HEK293 (cell line): ENCODE measurements around the gene RCC1.

Source experiments
- KLF1 ChIP-seq: fragments of 450-650 bp; formaldehyde crosslinking; IDR thresholded peaks from 2 replicates; pipeline ENCODE4 v1.5.1; 2016; ENCODE audit warnings: missing biosample characterization, missing genetic modification characterization
- ZEB2 ChIP-seq: fragments of 450-650 bp; formaldehyde crosslinking; IDR thresholded peaks from 2 replicates; pipeline ENCODE4 v1.5.1; 2016; ENCODE audit warnings: missing biosample characterization, missing genetic modification characterization
- ZFP41 ChIP-seq: fragments of 450-650 bp; formaldehyde crosslinking; IDR thresholded peaks from 2 replicates; pipeline ENCODE4 v1.5.1; 2016; ENCODE audit warnings: missing biosample characterization, missing genetic modification characterization, borderline replicate concordance
- ZNF529 ChIP-seq: fragments of 450-650 bp; formaldehyde crosslinking; IDR thresholded peaks from 2 replicates; pipeline ENCODE4 v1.5.1; 2017; ENCODE audit warnings: missing genetic modification characterization, missing biosample characterization; ENCODE audit not compliant: insufficient replicate concordance
- TF ChIP-seq, protein P1 (sequence below): fragments of 450-650 bp; formaldehyde crosslinking; IDR thresholded peaks from 2 replicates; pipeline ENCODE4 v1.5.1; 2016; ENCODE audit warnings: missing biosample characterization, missing genetic modification characterization

- TF ChIP-seq ZEB2 (tag by site-specific recombination) (no peak), KLF1 (tag by site-specific recombination) (no peak), ZFP41 (tag by site-specific recombination) (no peak), ZNF529 (tag by site-specific recombination) (no peak)
- TF ChIP-seq, protein P1, sequence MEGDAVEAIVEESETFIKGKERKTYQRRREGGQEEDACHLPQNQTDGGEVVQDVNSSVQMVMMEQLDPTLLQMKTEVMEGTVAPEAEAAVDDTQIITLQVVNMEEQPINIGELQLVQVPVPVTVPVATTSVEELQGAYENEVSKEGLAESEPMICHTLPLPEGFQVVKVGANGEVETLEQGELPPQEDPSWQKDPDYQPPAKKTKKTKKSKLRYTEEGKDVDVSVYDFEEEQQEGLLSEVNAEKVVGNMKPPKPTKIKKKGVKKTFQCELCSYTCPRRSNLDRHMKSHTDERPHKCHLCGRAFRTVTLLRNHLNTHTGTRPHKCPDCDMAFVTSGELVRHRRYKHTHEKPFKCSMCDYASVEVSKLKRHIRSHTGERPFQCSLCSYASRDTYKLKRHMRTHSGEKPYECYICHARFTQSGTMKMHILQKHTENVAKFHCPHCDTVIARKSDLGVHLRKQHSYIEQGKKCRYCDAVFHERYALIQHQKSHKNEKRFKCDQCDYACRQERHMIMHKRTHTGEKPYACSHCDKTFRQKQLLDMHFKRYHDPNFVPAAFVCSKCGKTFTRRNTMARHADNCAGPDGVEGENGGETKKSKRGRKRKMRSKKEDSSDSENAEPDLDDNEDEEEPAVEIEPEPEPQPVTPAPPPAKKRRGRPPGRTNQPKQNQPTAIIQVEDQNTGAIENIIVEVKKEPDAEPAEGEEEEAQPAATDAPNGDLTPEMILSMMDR (tag by site-specific recombination): no peak
These were observed 24.6 kb downstream of the RCC1 start for GRCh38 chr1:28530456-28530855.
